PC-3 (cell line): ENCODE data around the gene ALG3. TPM values are rescaled to one million over a fixed set of nuclear protein-coding genes. Genes with fewer than 3 reads are reported as not detected.

Experiments used
- ATAC-seq: fragments of 200-7000 bp; cut with Tn5 transposase; 2 replicates; pipeline ENCODE4 v1.9.1; 2020; ENCODE audit warnings: mild to moderate bottlenecking, moderate library complexity
- BruUV-seq: library from RNA; stranded (reverse); fragments of 400-500 nt; replicated peaks from 2 replicates; lab custom pipeline; 2021; lab: Mats Ljungman, UMichigan
- CTCF ChIA-PET: fragments of 300-600 bp; sonication (Branson Sonifier 250); formaldehyde crosslinking; loops from one replicate; lab custom pipeline; 2022; ENCODE audit warnings: antibody characterized with exemption; lab: Charles Lee
- POLR2A ChIA-PET: fragments of 300-600 bp; sonication (Branson Sonifier 250); formaldehyde crosslinking; loops from one replicate; lab custom pipeline; 2022; ENCODE audit warnings: antibody characterized with exemption; ENCODE audit not compliant: unreplicated experiment; lab: Charles Lee
- DNase-seq: peaks from one replicate; pipeline ENCODE4 v3.0.0-alpha.2; 2015
- H2AFZ ChIP-seq: fragments of 300-600 bp; sonication (generic); 2 replicates; pipeline ENCODE4 v1.6.0; 2016; ENCODE audit warnings: antibody characterized with exemption, low read length
- H3F3A ChIP-seq: fragments of 300-600 bp; sonication (generic); one replicate; pipeline ENCODE4 v1.6.0; 2017; ENCODE audit warnings: antibody characterized with exemption, low read length, control low read depth, mild to moderate bottlenecking; ENCODE audit not compliant: unreplicated experiment
- H3K27ac ChIP-seq: fragments of 300-600 bp; sonication (generic); 2 replicates; pipeline ENCODE4 v1.5.1; 2016; ENCODE audit warnings: mild to moderate bottlenecking, low read length
- H3K27me3 ChIP-seq: fragments of 300-600 bp; sonication (generic); 2 replicates; pipeline ENCODE4 v1.6.1; 2016; ENCODE audit warnings: low read length, mixed read lengths
- H3K36me3 ChIP-seq: fragments of 300-600 bp; sonication (generic); 2 replicates; pipeline ENCODE4 v1.6.1; 2016; ENCODE audit warnings: low read depth, mixed run types, low read length, mixed read lengths
- H3K4me1 ChIP-seq: fragments of 300-600 bp; sonication (generic); 2 replicates; pipeline ENCODE4 v1.5.1; 2016; ENCODE audit warnings: low read length; ENCODE audit not compliant: insufficient read depth
- H3K4me2 ChIP-seq: fragments of 300-600 bp; sonication (generic); 2 replicates; pipeline ENCODE4 v1.6.0; 2016; ENCODE audit warnings: low read length
- H3K4me3 ChIP-seq: fragments of 300-600 bp; sonication (generic); 2 replicates; pipeline ENCODE4 v1.5.1; 2016; ENCODE audit warnings: mild to moderate bottlenecking, low read length, mixed read lengths
- H3K79me2 ChIP-seq: fragments of 300-600 bp; sonication (generic); 2 replicates; pipeline ENCODE4 v1.6.1; 2017; ENCODE audit warnings: low read length, mixed read lengths
- H3K9ac ChIP-seq: fragments of 300-600 bp; sonication (generic); 2 replicates; pipeline ENCODE4 v1.6.0; 2016; ENCODE audit warnings: mild to moderate bottlenecking, low read length
- H3K9me2 ChIP-seq: fragments of 300-600 bp; sonication (generic); replicated peaks from 2 replicates; pipeline ENCODE4 v1.6.1; 2016; ENCODE audit warnings: mixed run types, low read length, mixed read lengths
- H3K9me3 ChIP-seq: fragments of 300-600 bp; sonication (generic); 2 replicates; pipeline ENCODE4 v1.6.1; 2016; ENCODE audit warnings: low read length, mixed read lengths
- H4K20me1 ChIP-seq: fragments of 300-600 bp; sonication (generic); 2 replicates; pipeline ENCODE4 v1.6.1; 2016; ENCODE audit warnings: low read length, mixed read lengths
- CTCF ChIP-seq: fragments of 300-600 bp; sonication (generic); conservative IDR thresholded peaks from 2 replicates; pipeline ENCODE4 v1.5.1; 2017; ENCODE audit warnings: antibody characterized with exemption, low read depth, mild to moderate bottlenecking, low read length
- EZH2 ChIP-seq: fragments of 300-600 bp; sonication (generic); IDR thresholded peaks from one replicate; pipeline ENCODE4 v1.6.1; 2017; ENCODE audit warnings: antibody characterized with exemption, mild to moderate bottlenecking, low read length; ENCODE audit not compliant: unreplicated experiment
- EZH2phosphoT487 ChIP-seq: fragments of 300-600 bp; sonication (generic); IDR thresholded peaks from 2 replicates; pipeline ENCODE4 v1.6.1; 2018; ENCODE audit warnings: mild to moderate bottlenecking, antibody characterized with exemption, low read length, borderline replicate concordance
- intact Hi-C: fragments of 100-400 bp; cut with micrococcal nuclease; formaldehyde crosslinking; loops from 2 replicates; pipeline ENCODE4 v1.9.0; 2023
- total RNA-seq: library from RNA; depleted of rRNA; stranded (reverse); fragments of >200 nt; gene quantifications from 2 replicates; pipeline ENCODE4 v1.2.3, GENCODE V29; 2014

The ALG3 gene
- total RNA-seq, 1 experiment from 2014 or later, result 89.0 TPM

GRCh38 chr3:184227481-184227935 lies 21.3 kb downstream of the ALG3 start:
- intact Hi-C loops, result loop anchor here (1.0 kb wide), 1 partner anchor 57 kb away; no protein-coding TSS in a partner anchor
- Histone ChIP-seq H3F3A (no peaks in the 10 kb centered on the region), H3K27me3 (peaks cover 10% of the 10 kb centered on the region), H3K36me3 (no peaks in the 10 kb centered on the region), H3K27ac (no peak overlapping the region), H2AFZ (no peak overlapping the region), H3K4me1 (peaks cover 9% of the 10 kb centered on the region; the same call in 1 of the 2 replicates), H3K9me3 (no peaks in the 10 kb centered on the region), H3K4me2 (no peak overlapping the region), H3K4me3 (no peak overlapping the region), H3K79me2 (no peaks in the 10 kb centered on the region), H3K9ac (no peak overlapping the region), H3K9me2 (no peaks in the 10 kb centered on the region), H4K20me1 (no peaks in the 10 kb centered on the region)
- DNase-seq (peak; percentile 54), ATAC-seq (0 out of 2 replicates have a peak, but pooled peaks have one; percentile 8)
- ChIA-PET POLR2A (no interaction called here), CTCF (interaction anchor here (0.8 to 1.1 kb wide), 3 partner anchors 20 to 51 kb away, joined by 3 to 14 read pairs (median 3); partner anchors contain the start of gene EEF1AKMT4)
- no peak for TF ChIP-seq EZH2
- peak; percentile 84 for TF ChIP-seq CTCF
- no peak for TF ChIP-seq EZH2phosphoT487
- no TSS peak for BruUV-seq

- Histone ChIP-seq H3K4me2 (no peak overlapping the region), H3F3A (no peaks in the 10 kb centered on the region), H3K9ac (no peak overlapping the region), H3K4me1 (peaks cover 6% of the 10 kb centered on the region), H3K9me3 (no peaks in the 10 kb centered on the region), H3K9me2 (no peaks in the 10 kb centered on the region), H3K36me3 (no peaks in the 10 kb centered on the region), H3K4me3 (no peak overlapping the region), H2AFZ (no peak overlapping the region), H3K27me3 (no peaks in the 10 kb centered on the region), H3K27ac (no peak overlapping the region), H3K79me2 (no peaks in the 10 kb centered on the region), H4K20me1 (no peaks in the 10 kb centered on the region)
- DNase-seq, result no peak
- POLR2A ChIA-PET, result no interaction called here
- TF ChIP-seq EZH2phosphoT487 (no peak), CTCF (no peak), EZH2 (no peak)
- no TSS peak for BruUV-seq
- CTCF ChIA-PET, result no interaction called here
- no peak for ATAC-seq
- intact Hi-C loops, result no loop called here
Observed at GRCh38 chr3:184223946-184224345, 24.8 kb downstream of the ALG3 start.

GRCh38 chr3:184222521-184222920 lies 26.2 kb downstream of the ALG3 start:
- intact Hi-C loops, result no loop called here
- H2AFZ ChIP-seq, result no peak overlapping the region
- peak overlapping the region; percentile 68 for H3K27ac ChIP-seq
- no peak overlapping the region for H3K9ac ChIP-seq
- H3F3A ChIP-seq, result no peaks in the 10 kb centered on the region
- 0 out of 2 replicates have a peak overlapping the region, but pooled peaks have one; percentile 54 for H3K4me2 ChIP-seq
- H3K27me3 ChIP-seq, result no peaks in the 10 kb centered on the region
- peaks cover 6% of the 10 kb centered on the region for H3K4me1 ChIP-seq
- DNase-seq, result peak; percentile 85
- no peaks in the 10 kb centered on the region for H4K20me1 ChIP-seq
- H3K9me2 ChIP-seq, result no peaks in the 10 kb centered on the region
- H3K79me2 ChIP-seq, result no peaks in the 10 kb centered on the region
- ATAC-seq, result peak; percentile 63
- TF ChIP-seq EZH2phosphoT487, result no peak
- TF ChIP-seq CTCF, result no peak
- no peak for TF ChIP-seq EZH2
- no peaks in the 10 kb centered on the region for H3K36me3 ChIP-seq
- H3K9me3 ChIP-seq, result no peaks in the 10 kb centered on the region
- ChIA-PET POLR2A (no interaction called here), CTCF (no interaction called here)
- H3K4me3 ChIP-seq, result no peak overlapping the region
- BruUV-seq, result no TSS peak
